Stimulated activated naive CD8-positive, alpha-beta T cell treated with anti-CD3 and anti-CD28 coated beads, Interleukin-15, Interleukin-2, amounts not matched to agents 100 U/mL and 50 U/mL, for 24 hours (primary cell): ENCODE results near the gene SCN4A.
"Not testable (repeated sequence)": the region's sequence is repeated elsewhere in the genome, so short reads cannot be mapped to it uniquely, and the experiment has no call there.

Source experiments
- ATAC-seq: fragments of 150-1000 bp; cut with Tn5 transposase; one replicate; pipeline ENCODE4 v1.10.0; 2021
- DNase-seq: peaks from one replicate; pipeline ENCODE4 v3.0.0; 2021

The SCN4A gene

GRCh38 chr17:63916566-63917185 lies 56.0 kb downstream of the SCN4A start:
- no peak for DNase-seq
- ATAC-seq: no peak

GRCh38 chr17:63915753-63916152 lies 57.0 kb downstream of the SCN4A start:
- not testable (repeated sequence) for DNase-seq, ATAC-seq

- DNase-seq (no peak), ATAC-seq (no peak)
Observed at GRCh38 chr17:63914471-63914870, 58.2 kb downstream of the SCN4A start.

- peak; percentile 55 for ATAC-seq
- peak; percentile 77 for DNase-seq
Observed at GRCh38 chr17:63911657-63912100, 61.0 kb downstream of the SCN4A start.

- ATAC-seq (no peak), DNase-seq (no peak)
Observed at GRCh38 chr17:63911041-63911635, 61.6 kb downstream of the SCN4A start, which contains the start of gene CSHL1. Gene CSHL1 (minus strand): TSS chr17:63911258. CDS start chr17:63911196, 62 bp downstream.

- DNase-seq: no peak
- ATAC-seq: no peak
Observed at GRCh38 chr17:63910096-63910495, 62.6 kb downstream of the SCN4A start.

GRCh38 chr17:63909586-63909985 lies 63.1 kb downstream of the SCN4A start:
- not testable (repeated sequence) for ATAC-seq, DNase-seq

GRCh38 chr17:63907161-63907778 lies 65.4 kb downstream of the SCN4A start:
- ATAC-seq, DNase-seq: not testable (repeated sequence)

GRCh38 chr17:63904796-63905195 lies 67.9 kb downstream of the SCN4A start:
- not testable (repeated sequence) for DNase-seq, ATAC-seq

GRCh38 chr17:63903787-63904201 lies 68.9 kb downstream of the SCN4A start:
- peak; percentile 66 for ATAC-seq
- DNase-seq: not testable (repeated sequence)

- not testable (repeated sequence) for ATAC-seq
Observed at GRCh38 chr17:63901971-63902370, 70.7 kb downstream of the SCN4A start.

GRCh38 chr17:63898899-63899798 lies 73.6 kb downstream of the SCN4A start:
- peak; percentile 60 for ATAC-seq
- DNase-seq: peak; percentile 41

More at GRCh38 chr17:63901971-63902370, 70.7 kb downstream of the SCN4A start:
- not testable (repeated sequence) for DNase-seq

GRCh38 chr17:63896524-63897354 lies 76.0 kb downstream of the SCN4A start, which contains the start of gene CSH1:
Gene CSH1 (minus strand): TSS chr17:63896574. CDS start chr17:63896511, 63 bp downstream.
- not testable (repeated sequence) for ATAC-seq

GRCh38 chr17:63894821-63895220 lies 77.9 kb downstream of the SCN4A start:
- ATAC-seq, DNase-seq: not testable (repeated sequence)

More at GRCh38 chr17:63896524-63897354, 76.0 kb downstream of the SCN4A start, which contains the start of gene CSH1:
- DNase-seq: not testable (repeated sequence)

GRCh38 chr17:63894021-63894420 lies 78.7 kb downstream of the SCN4A start:
- ATAC-seq, DNase-seq: not testable (repeated sequence)

GRCh38 chr17:63892316-63893037 lies 80.2 kb downstream of the SCN4A start:
- not testable (repeated sequence) for ATAC-seq, DNase-seq

- ATAC-seq: peak; percentile 55
- DNase-seq: not testable (repeated sequence)
Observed at GRCh38 chr17:63889026-63889848, 83.5 kb downstream of the SCN4A start.
